ENCODE data around the gene CCDC15. TPM values are rescaled to one million over a fixed set of nuclear protein-coding genes. Genes with fewer than 3 reads are reported as not detected.

Gene CCDC15
- total and polyA plus RNA-seq, 11 donors: 0.08 to 1.8 (median 0.19) TPM

GRCh38 chr11:125084761-125085231, 130.8 kb downstream of the CCDC15 start:
- H3K4me3 ChIP-seq: no peak overlapping the region
- no peak for DNase-seq
- H3K36me3 ChIP-seq: peaks cover 0 to 10% (median 0%) of the 10 kb centered on the region in 9 donors
- WGBS, 4 donors: 78 to 86% (median 80%) methylated on average over 6 to 8 of the region's 8 CpGs
- H3K27me3 ChIP-seq: peaks cover 0 to 16% (median 0%) of the 10 kb centered on the region in 9 donors
- no peak for ATAC-seq
- TF ChIP-seq POLR2A (IDR thresholded peaks at IDR 0.05): no peak
- no peak for TF ChIP-seq CTCF (IDR thresholded peaks at IDR 0.05)
- no peaks in the 10 kb centered on the region for H3K9me3 ChIP-seq
- intact Hi-C loops (cut with DNase I): loop anchor here in 1 of 10 donors (5.0 kb wide), 1 partner anchor 263 kb away; no protein-coding TSS in a partner anchor
- no peak overlapping the region for H3K27ac ChIP-seq
- H3K4me1 ChIP-seq: no peaks in the 10 kb centered on the region

GRCh38 chr11:125085301-125086081, 131.5 kb downstream of the CCDC15 start:
- DNase-seq: no peak
- Histone ChIP-seq H3K27ac (no peak overlapping the region), H3K4me3 (no peak overlapping the region), H3K36me3 (peaks cover 0 to 10% (median 0%) of the 10 kb centered on the region in 9 donors), H3K9me3 (no peaks in the 10 kb centered on the region), H3K27me3 (peaks cover 0 to 16% (median 0%) of the 10 kb centered on the region in 9 donors), H3K4me1 (no peaks in the 10 kb centered on the region)
- ATAC-seq: no peak
- 74 to 83% (median 79%) methylated on average over 17 to 20 of the region's 20 CpGs for WGBS, 4 donors
- intact Hi-C loops (cut with DNase I): loop anchor here in 1 of 10 donors (5.0 kb wide), 1 partner anchor 262 kb away; no protein-coding TSS in a partner anchor
- TF ChIP-seq CTCF (IDR thresholded peaks at IDR 0.05) (no peak), POLR2A (IDR thresholded peaks at IDR 0.05) (no peak)

- WGBS, 4 donors: 79 to 85% (median 80%) methylated on average over 12 to 14 of the region's 14 CpGs
- Histone ChIP-seq H3K27ac (no peak overlapping the region), H3K4me3 (no peak overlapping the region), H3K27me3 (peaks cover 0 to 16% (median 0%) of the 10 kb centered on the region in 9 donors), H3K9me3 (no peaks in the 10 kb centered on the region), H3K4me1 (peaks cover 0 to 8% (median 4%) of the 10 kb centered on the region in 12 donors), H3K36me3 (peaks cover 0 to 10% (median 0%) of the 10 kb centered on the region in 9 donors)
- DNase-seq (no peak), ATAC-seq (no peak)
- TF ChIP-seq POLR2A (IDR thresholded peaks at IDR 0.05): no peak
- TF ChIP-seq CTCF (IDR thresholded peaks at IDR 0.05): no peak
- intact Hi-C loops (cut with DNase I): loop anchor here in 1 of 10 donors (5.0 kb wide), 1 partner anchor 261 kb away; no protein-coding TSS in a partner anchor
Measured at GRCh38 chr11:125086633-125087296, 132.8 kb downstream of the CCDC15 start.

GRCh38 chr11:125088123-125088522, 134.1 kb downstream of the CCDC15 start:
- intact Hi-C loops (cut with DNase I): loop anchor here in 1 of 10 donors (5.0 kb wide), 1 partner anchor 259 kb away; no protein-coding TSS in a partner anchor
- no peak for ATAC-seq
- Histone ChIP-seq H3K36me3 (peaks cover 0 to 10% (median 0%) of the 10 kb centered on the region in 9 donors), H3K9me3 (no peaks in the 10 kb centered on the region), H3K4me3 (no peak overlapping the region), H3K27me3 (peaks cover 0 to 16% (median 0%) of the 10 kb centered on the region in 9 donors), H3K4me1 (peaks cover 0 to 10% (median 4%) of the 10 kb centered on the region in 12 donors), H3K27ac (no peak overlapping the region)
- no peak for TF ChIP-seq CTCF (IDR thresholded peaks at IDR 0.05)
- TF ChIP-seq POLR2A (IDR thresholded peaks at IDR 0.05): no peak
- no peak for DNase-seq
- 67 to 87% (median 86%) methylated on average over 2 of the region's 2 CpGs for WGBS, 4 donors
